Measurements from ENCODE around the gene PTPN23.

Gene PTPN23

GRCh38 chr3:47424434-47425382 lies 43.9 kb downstream of the PTPN23 start:
- Histone ChIP-seq H3K36me3 (peaks cover 8% of the 10 kb centered on the region), H3K9me3 (no peaks in the 10 kb centered on the region), H3K4me1 (no peaks in the 10 kb centered on the region), H3K27me3 (no peaks in the 10 kb centered on the region), H3K4me3 (ENCODE audit: low read depth, low read length) (no peak overlapping the region)
- no peak for DNase-seq
- TF ChIP-seq CTCF (IDR thresholded peaks at IDR 0.05; ENCODE audit: low read depth, low read length) = no peak

GRCh38 chr3:47425383-47425778 lies 44.6 kb downstream of the PTPN23 start:
- H3K4me3 ChIP-seq (ENCODE audit: low read depth, low read length) = no peak overlapping the region
- TF ChIP-seq CTCF (IDR thresholded peaks at IDR 0.05; ENCODE audit: low read depth, low read length) = no peak
- no peaks in the 10 kb centered on the region for H3K4me1 ChIP-seq
- no peak for DNase-seq
- H3K9me3 ChIP-seq = no peaks in the 10 kb centered on the region
- no peaks in the 10 kb centered on the region for H3K27me3 ChIP-seq
- peaks cover 6% of the 10 kb centered on the region for H3K36me3 ChIP-seq

GRCh38 chr3:47425959-47426358 lies 45.1 kb downstream of the PTPN23 start:
- 0 out of 2 replicates have a peak, but pooled peaks cover 4% of the 10 kb centered on the region for H3K36me3 ChIP-seq
- no peak for DNase-seq
- H3K4me3 ChIP-seq (ENCODE audit: low read depth, low read length) = no peak overlapping the region
- H3K27me3 ChIP-seq = no peaks in the 10 kb centered on the region
- no peaks in the 10 kb centered on the region for H3K4me1 ChIP-seq
- no peak for TF ChIP-seq CTCF (IDR thresholded peaks at IDR 0.05; ENCODE audit: low read depth, low read length)
- H3K9me3 ChIP-seq = no peaks in the 10 kb centered on the region

- H3K9me3 ChIP-seq = no peaks in the 10 kb centered on the region
- TF ChIP-seq CTCF (IDR thresholded peaks at IDR 0.05; ENCODE audit: low read depth, low read length) = no peak
- 0 out of 2 replicates have a peak, but pooled peaks cover 4% of the 10 kb centered on the region for H3K36me3 ChIP-seq
- no peak overlapping the region for H3K4me3 ChIP-seq (ENCODE audit: low read depth, low read length)
- H3K27me3 ChIP-seq = no peaks in the 10 kb centered on the region
- H3K4me1 ChIP-seq = no peaks in the 10 kb centered on the region
- no peak for DNase-seq
Observed at GRCh38 chr3:47427866-47428265, 47.0 kb downstream of the PTPN23 start.

GRCh38 chr3:47428662-47429061 lies 47.8 kb downstream of the PTPN23 start:
- no peak for TF ChIP-seq CTCF (IDR thresholded peaks at IDR 0.05; ENCODE audit: low read depth, low read length)
- Histone ChIP-seq H3K27me3 (no peaks in the 10 kb centered on the region), H3K4me3 (ENCODE audit: low read depth, low read length) (no peak overlapping the region), H3K4me1 (no peaks in the 10 kb centered on the region), H3K36me3 (0 out of 2 replicates have a peak, but pooled peaks cover 4% of the 10 kb centered on the region), H3K9me3 (no peaks in the 10 kb centered on the region)
- no peak for DNase-seq

All from BE2C (cell line).